ENCODE measurements around the gene SLC25A38.

DNA sequence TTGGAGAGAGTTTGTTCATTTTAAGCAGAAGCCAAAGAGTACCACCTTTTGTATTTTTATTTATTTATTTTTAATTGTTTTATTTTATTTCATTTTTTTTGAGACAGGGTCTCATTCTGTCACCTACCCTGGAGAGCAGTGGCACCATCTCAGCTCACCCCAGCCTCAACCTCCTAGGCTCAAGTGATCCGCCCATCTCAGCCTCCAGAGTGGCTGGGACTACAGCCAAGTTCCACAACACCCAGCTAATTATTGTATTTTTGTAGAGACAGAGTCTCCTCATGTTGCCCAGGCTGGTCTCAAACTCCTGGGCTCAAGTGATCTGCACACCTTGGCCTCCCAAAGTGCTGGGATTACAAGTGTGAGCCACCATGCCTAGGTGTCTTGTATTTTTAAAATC lies 44.1 kb upstream of the SLC25A38 start:
- TF ChIP-seq, protein P1, sequence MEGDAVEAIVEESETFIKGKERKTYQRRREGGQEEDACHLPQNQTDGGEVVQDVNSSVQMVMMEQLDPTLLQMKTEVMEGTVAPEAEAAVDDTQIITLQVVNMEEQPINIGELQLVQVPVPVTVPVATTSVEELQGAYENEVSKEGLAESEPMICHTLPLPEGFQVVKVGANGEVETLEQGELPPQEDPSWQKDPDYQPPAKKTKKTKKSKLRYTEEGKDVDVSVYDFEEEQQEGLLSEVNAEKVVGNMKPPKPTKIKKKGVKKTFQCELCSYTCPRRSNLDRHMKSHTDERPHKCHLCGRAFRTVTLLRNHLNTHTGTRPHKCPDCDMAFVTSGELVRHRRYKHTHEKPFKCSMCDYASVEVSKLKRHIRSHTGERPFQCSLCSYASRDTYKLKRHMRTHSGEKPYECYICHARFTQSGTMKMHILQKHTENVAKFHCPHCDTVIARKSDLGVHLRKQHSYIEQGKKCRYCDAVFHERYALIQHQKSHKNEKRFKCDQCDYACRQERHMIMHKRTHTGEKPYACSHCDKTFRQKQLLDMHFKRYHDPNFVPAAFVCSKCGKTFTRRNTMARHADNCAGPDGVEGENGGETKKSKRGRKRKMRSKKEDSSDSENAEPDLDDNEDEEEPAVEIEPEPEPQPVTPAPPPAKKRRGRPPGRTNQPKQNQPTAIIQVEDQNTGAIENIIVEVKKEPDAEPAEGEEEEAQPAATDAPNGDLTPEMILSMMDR (IDR thresholded peaks at IDR 0.05; ENCODE audit: poor library complexity, severe bottlenecking), result no peak
- TF ChIP-seq POLR2AphosphoS5 (IDR thresholded peaks at IDR 0.05), result no peak
- TF ChIP-seq TAF1 (IDR thresholded peaks at IDR 0.05; ENCODE audit: low read depth), result no peak
- no peak for TF ChIP-seq EP300 (conservative IDR thresholded peaks at IDR 0.05; ENCODE audit: poor library complexity, severe bottlenecking)
- TF ChIP-seq SMC3 (conservative IDR thresholded peaks at IDR 0.05; ENCODE audit: poor library complexity), result no peak

All from neural cell (in vitro differentiated cells).